ENCODE measurements around the gene MRPS17.

- TF ChIP-seq POLR2AphosphoS5 (IDR thresholded peaks at IDR 0.05; ENCODE audit: low read length), result no peak
- TF ChIP-seq MXI1 (IDR thresholded peaks at IDR 0.05; ENCODE audit: low read depth, low read length), result no peak
- no peak for TF ChIP-seq FOXK2 (IDR thresholded peaks at IDR 0.05)
- TF ChIP-seq RCOR1 (conservative IDR thresholded peaks at IDR 0.05; ENCODE audit: low read depth, low read length), result no peak
- TF ChIP-seq SRF (IDR thresholded peaks at IDR 0.05; ENCODE audit: low read depth in 2 of 2, low read length in 2 of 2), result no peak
- no peak for TF ChIP-seq RAD21 (IDR thresholded peaks at IDR 0.05; ENCODE audit: insufficient read depth, low read depth, low read length)
- no peak for TF ChIP-seq ZNF207 (IDR thresholded peaks at IDR 0.05; ENCODE audit: borderline replicate concordance)
- TF ChIP-seq EGR1 (IDR thresholded peaks at IDR 0.05; ENCODE audit: borderline replicate concordance in 1 of 2, low read depth in 2 of 2, low read length in 2 of 2), result no peak
- no peak for TF ChIP-seq POLR2A (IDR thresholded peaks at IDR 0.05; ENCODE audit: low read depth, low read length)
- no peak for TF ChIP-seq GABPA (IDR thresholded peaks at IDR 0.05; ENCODE audit: low read depth)
- no peak for TF ChIP-seq ASH2L (IDR thresholded peaks at IDR 0.05; ENCODE audit: borderline replicate concordance, low read depth)
- no peak for TF ChIP-seq SMC3 (IDR thresholded peaks at IDR 0.05; ENCODE audit: borderline replicate concordance, low read length)
- TF ChIP-seq, protein P1, sequence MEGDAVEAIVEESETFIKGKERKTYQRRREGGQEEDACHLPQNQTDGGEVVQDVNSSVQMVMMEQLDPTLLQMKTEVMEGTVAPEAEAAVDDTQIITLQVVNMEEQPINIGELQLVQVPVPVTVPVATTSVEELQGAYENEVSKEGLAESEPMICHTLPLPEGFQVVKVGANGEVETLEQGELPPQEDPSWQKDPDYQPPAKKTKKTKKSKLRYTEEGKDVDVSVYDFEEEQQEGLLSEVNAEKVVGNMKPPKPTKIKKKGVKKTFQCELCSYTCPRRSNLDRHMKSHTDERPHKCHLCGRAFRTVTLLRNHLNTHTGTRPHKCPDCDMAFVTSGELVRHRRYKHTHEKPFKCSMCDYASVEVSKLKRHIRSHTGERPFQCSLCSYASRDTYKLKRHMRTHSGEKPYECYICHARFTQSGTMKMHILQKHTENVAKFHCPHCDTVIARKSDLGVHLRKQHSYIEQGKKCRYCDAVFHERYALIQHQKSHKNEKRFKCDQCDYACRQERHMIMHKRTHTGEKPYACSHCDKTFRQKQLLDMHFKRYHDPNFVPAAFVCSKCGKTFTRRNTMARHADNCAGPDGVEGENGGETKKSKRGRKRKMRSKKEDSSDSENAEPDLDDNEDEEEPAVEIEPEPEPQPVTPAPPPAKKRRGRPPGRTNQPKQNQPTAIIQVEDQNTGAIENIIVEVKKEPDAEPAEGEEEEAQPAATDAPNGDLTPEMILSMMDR (IDR thresholded peaks at IDR 0.05 in 2 of 3, conservative IDR thresholded peaks at IDR 0.05 in 1 of 3; ENCODE audit: control insufficient read depth in 2 of 3, extremely low read depth in 1 of 3, insufficient read depth in 1 of 3, low read depth in 3 of 3, low read length in 3 of 3), result no peak
- 0 out of 2 replicates have a peak, but pooled peaks have one; percentile 1 for TF ChIP-seq CREB1 (IDR thresholded peaks at IDR 0.05; ENCODE audit: low read depth)
These were observed 13.4 kb downstream of the MRPS17 start for GRCh38 chr7:55965100-55965470.
